Measurements from ENCODE around the gene LRRC37B.
"Not testable (repeated sequence)": the region's sequence is repeated elsewhere in the genome, so short reads cannot be mapped to it uniquely, and the experiment has no call there.

GRCh38 chr17:32033812-32034211 lies 26.6 kb downstream of the LRRC37B start:
- not testable (repeated sequence) for TF ChIP-seq TOX (CRISPR knock-in tag; IDR thresholded peaks at IDR 0.05; ENCODE audit: borderline replicate concordance); CREB5 (CRISPR knock-in tag; IDR thresholded peaks at IDR 0.05; ENCODE audit: low read depth); CSDC2 (CRISPR knock-in tag; IDR thresholded peaks at IDR 0.05)
- TF ChIP-seq, protein P1, sequence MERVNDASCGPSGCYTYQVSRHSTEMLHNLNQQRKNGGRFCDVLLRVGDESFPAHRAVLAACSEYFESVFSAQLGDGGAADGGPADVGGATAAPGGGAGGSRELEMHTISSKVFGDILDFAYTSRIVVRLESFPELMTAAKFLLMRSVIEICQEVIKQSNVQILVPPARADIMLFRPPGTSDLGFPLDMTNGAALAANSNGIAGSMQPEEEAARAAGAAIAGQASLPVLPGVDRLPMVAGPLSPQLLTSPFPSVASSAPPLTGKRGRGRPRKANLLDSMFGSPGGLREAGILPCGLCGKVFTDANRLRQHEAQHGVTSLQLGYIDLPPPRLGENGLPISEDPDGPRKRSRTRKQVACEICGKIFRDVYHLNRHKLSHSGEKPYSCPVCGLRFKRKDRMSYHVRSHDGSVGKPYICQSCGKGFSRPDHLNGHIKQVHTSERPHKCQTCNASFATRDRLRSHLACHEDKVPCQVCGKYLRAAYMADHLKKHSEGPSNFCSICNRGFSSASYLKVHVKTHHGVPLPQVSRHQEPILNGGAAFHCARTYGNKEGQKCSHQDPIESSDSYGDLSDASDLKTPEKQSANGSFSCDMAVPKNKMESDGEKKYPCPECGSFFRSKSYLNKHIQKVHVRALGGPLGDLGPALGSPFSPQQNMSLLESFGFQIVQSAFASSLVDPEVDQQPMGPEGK (CRISPR knock-in tag; IDR thresholded peaks at IDR 0.05; ENCODE audit: borderline replicate concordance), result not testable (repeated sequence)
